ENCODE data around the gene DAP. TPM values are rescaled to one million over a fixed set of nuclear protein-coding genes. Genes with fewer than 3 reads are reported as not detected.

DAP gene
- polyA plus RNA-seq, 3 donors: 60.9 to 69.0 (median 62.3) TPM

- no peak overlapping the region for H3K4me3 ChIP-seq (replicated peaks in 1 of 3; ENCODE audit: low read depth in 2 of 3, low read length in 3 of 3)
- TF ChIP-seq CTCF (IDR thresholded peaks at IDR 0.05): no peak
- H3K27me3 ChIP-seq (ENCODE audit: control insufficient read depth in 2 of 2, insufficient read depth in 2 of 2, low read length in 2 of 2): no peaks in the 10 kb centered on the region
- 100% methylated on average over 1 of the region's 5 CpGs for WGBS (ENCODE audit: insufficient coverage)
- H3K9me3 Mint-ChIP-seq: peaks cover 0 to 5% (median 0%) of the 10 kb centered on the region in 7 donors
- H3K36me3 ChIP-seq (replicated peaks in 1 of 2; ENCODE audit: control insufficient read depth in 1 of 2, insufficient read depth in 2 of 2, low read length in 2 of 2): no peaks in the 10 kb centered on the region
- H3K4me1 ChIP-seq (ENCODE audit: control insufficient read depth in 1 of 2, insufficient read depth in 2 of 2, low read length in 2 of 2): peaks cover 16 to 24% of the 10 kb centered on the region in 2 donors
- H3K4me2 ChIP-seq (replicated peaks; ENCODE audit: extremely low read depth, low read length, poor library complexity, severe bottlenecking): no peak overlapping the region
- no peak for DNase-seq
- H3K9ac ChIP-seq (ENCODE audit: insufficient read depth, low read length, poor library complexity, severe bottlenecking): no peak overlapping the region
- peaks cover 4% of the 10 kb centered on the region for H3K79me2 ChIP-seq (ENCODE audit: insufficient read depth, low read length)
- H4K20me1 ChIP-seq (ENCODE audit: insufficient read depth, low read length): no peaks in the 10 kb centered on the region
- H3K9me3 ChIP-seq (replicated peaks in 1 of 2; ENCODE audit: control insufficient read depth in 1 of 2, insufficient read depth in 1 of 2, low read length in 2 of 2): no peaks in the 10 kb centered on the region
- intact Hi-C loops (cut with micrococcal nuclease): no loop called here
- peaks cover 22% of the 10 kb centered on the region for H3K4me1 Mint-ChIP-seq
- H3K4me3 Mint-ChIP-seq: no peak overlapping the region
- no peaks in the 10 kb centered on the region for H3K36me3 Mint-ChIP-seq
- H3K27me3 Mint-ChIP-seq (ENCODE audit: low read depth in 3 of 3): peaks cover 0 to 1% (median 0%) of the 10 kb centered on the region in 3 donors
- no peak overlapping the region for H3K27ac Mint-ChIP-seq
- H3K27ac ChIP-seq (ENCODE audit: low read depth in 1 of 2, low read length in 2 of 2): no peak overlapping the region
- no peak overlapping the region for H2AFZ ChIP-seq (ENCODE audit: insufficient read depth, low read depth, low read length, poor library complexity, severe bottlenecking)
Measured at GRCh38 chr5:10647640-10648039, 113.4 kb downstream of the DAP start.

GRCh38 chr5:10645671-10646070 lies 115.4 kb downstream of the DAP start:
- no peaks in the 10 kb centered on the region for H4K20me1 ChIP-seq (ENCODE audit: insufficient read depth, low read length)
- intact Hi-C loops (cut with micrococcal nuclease): no loop called here

More at GRCh38 chr5:10645671-10646070, 115.4 kb downstream of the DAP start:
- H3K9me3 ChIP-seq (replicated peaks in 1 of 2; ENCODE audit: control insufficient read depth in 1 of 2, insufficient read depth in 1 of 2, low read length in 2 of 2): no peaks in the 10 kb centered on the region
- no peaks in the 10 kb centered on the region for H3K36me3 Mint-ChIP-seq
- H2AFZ ChIP-seq (ENCODE audit: insufficient read depth, low read depth, low read length, poor library complexity, severe bottlenecking): peak overlapping the region; percentile 17
- peak overlapping the region in 2 of 7 donors; percentile 36 to 53 for H3K27ac Mint-ChIP-seq
- H3K27me3 ChIP-seq (ENCODE audit: control insufficient read depth in 2 of 2, insufficient read depth in 2 of 2, low read length in 2 of 2): no peaks in the 10 kb centered on the region
- WGBS (ENCODE audit: insufficient coverage): 76% methylated on average over 4 of the region's 6 CpGs
- H3K4me1 ChIP-seq (ENCODE audit: control insufficient read depth in 1 of 2, insufficient read depth in 2 of 2, low read length in 2 of 2): peaks cover 16 to 24% of the 10 kb centered on the region in 2 donors
- H3K27ac ChIP-seq (ENCODE audit: low read depth in 1 of 2, low read length in 2 of 2): no peak overlapping the region
- TF ChIP-seq CTCF (IDR thresholded peaks at IDR 0.05): no peak
- peaks cover 0 to 5% (median 0%) of the 10 kb centered on the region in 7 donors for H3K9me3 Mint-ChIP-seq
- H3K4me3 Mint-ChIP-seq: no peak overlapping the region
- H3K4me2 ChIP-seq (replicated peaks; ENCODE audit: extremely low read depth, low read length, poor library complexity, severe bottlenecking): no peak overlapping the region
- peaks cover 4% of the 10 kb centered on the region for H3K79me2 ChIP-seq (ENCODE audit: insufficient read depth, low read length)
- H3K4me1 Mint-ChIP-seq: peaks cover 22% of the 10 kb centered on the region
- H3K36me3 ChIP-seq (replicated peaks in 1 of 2; ENCODE audit: control insufficient read depth in 1 of 2, insufficient read depth in 2 of 2, low read length in 2 of 2): no peaks in the 10 kb centered on the region
- H3K9ac ChIP-seq (ENCODE audit: insufficient read depth, low read length, poor library complexity, severe bottlenecking): no peak overlapping the region
- H3K4me3 ChIP-seq (replicated peaks in 1 of 3; ENCODE audit: low read depth in 2 of 3, low read length in 3 of 3): no peak overlapping the region
- no peaks in the 10 kb centered on the region for H3K27me3 Mint-ChIP-seq (ENCODE audit: low read depth in 3 of 3)
- DNase-seq: no peak
